ENCODE measurements around the gene PHOSPHO1. TPM values are rescaled to one million over a fixed set of nuclear protein-coding genes. Genes with fewer than 3 reads are reported as not detected.
A peak's percentile ranks its signal among the peaks of the same experiment; 100 is the strongest.
"Not testable (repeated sequence)": the region's sequence is repeated elsewhere in the genome, so short reads cannot be mapped to it uniquely, and the experiment has no call there.

Gene PHOSPHO1
- 0.40 TPM for polyA plus RNA-seq (2013, experiment 1 of 2)
- 0.19 TPM for polyA plus RNA-seq (2013, experiment 2 of 2)

DNA sequence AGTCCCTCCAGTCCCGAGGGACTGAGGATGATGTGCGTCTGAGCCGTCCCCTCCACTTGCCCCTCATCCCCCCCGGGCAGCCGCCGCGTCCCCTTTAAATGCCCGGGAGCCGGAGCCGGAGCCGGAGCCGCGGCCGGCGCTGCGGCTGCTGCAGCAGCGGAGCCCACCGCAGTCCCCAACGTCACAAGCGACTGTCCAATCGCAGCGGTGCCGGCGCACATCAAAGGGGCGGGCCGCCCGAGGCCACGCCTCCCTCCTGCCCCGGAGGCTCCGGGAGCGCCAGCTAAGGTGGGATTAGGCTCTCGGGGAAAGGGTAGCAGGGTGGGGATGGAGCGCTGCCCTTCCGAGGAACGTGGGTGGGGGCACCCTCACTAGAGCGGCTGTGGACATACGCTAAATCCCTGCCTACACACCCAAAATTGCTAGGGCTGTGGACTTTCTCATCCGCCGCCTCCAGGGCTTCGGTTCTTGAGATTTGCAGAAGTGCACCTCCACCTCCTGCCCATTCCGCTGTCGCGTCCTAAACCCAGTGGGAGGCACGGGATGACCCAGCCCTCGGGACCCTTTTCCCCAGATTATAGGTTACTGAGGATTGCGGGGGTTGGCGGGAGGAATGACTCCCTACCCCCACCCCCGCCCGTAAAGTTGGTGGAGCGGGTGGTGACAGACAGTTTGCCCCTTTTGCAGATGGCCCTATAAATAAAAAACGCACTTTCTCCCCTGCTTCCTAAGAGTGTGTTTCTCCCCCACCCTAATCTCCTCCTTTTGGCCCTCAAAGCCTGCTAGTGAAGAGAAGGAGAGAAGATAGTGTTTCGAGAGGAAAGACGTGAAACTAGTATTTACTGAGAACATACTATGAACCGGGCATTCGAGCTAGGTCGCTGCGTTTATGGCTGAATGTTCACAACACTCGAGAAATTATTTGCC, at the start of gene PHOSPHO1:
Gene PHOSPHO1 (minus strand): TSS at position 152 of the 927 bp plus-strand sequence. CDS start 4,096 bp downstream, outside the sequence.
- Histone ChIP-seq H3K27me3 (ENCODE audit: insufficient read depth, low read length) (peaks cover 54% of the 10 kb centered on the region), H3K27ac (ENCODE audit: low read depth, low read length) (no peak within 1 kb of the TSS), H3K4me3 (ENCODE audit: low read length) (peak within 1 kb of the TSS; percentile 97), H3K9me3 (ENCODE audit: insufficient read depth, low read depth, low read length) (no peaks in the 10 kb centered on the region), H3K9ac (ENCODE audit: low read depth, low read length) (no peak within 1 kb of the TSS), H3K4me1 (ENCODE audit: insufficient read depth, low read length) (no peaks in the 10 kb centered on the region), H3K36me3 (ENCODE audit: insufficient read depth, low read length) (no peaks in the 10 kb centered on the region)
- 5% methylated on average over 55 of the region's 58 CpGs for WGBS

DNA sequence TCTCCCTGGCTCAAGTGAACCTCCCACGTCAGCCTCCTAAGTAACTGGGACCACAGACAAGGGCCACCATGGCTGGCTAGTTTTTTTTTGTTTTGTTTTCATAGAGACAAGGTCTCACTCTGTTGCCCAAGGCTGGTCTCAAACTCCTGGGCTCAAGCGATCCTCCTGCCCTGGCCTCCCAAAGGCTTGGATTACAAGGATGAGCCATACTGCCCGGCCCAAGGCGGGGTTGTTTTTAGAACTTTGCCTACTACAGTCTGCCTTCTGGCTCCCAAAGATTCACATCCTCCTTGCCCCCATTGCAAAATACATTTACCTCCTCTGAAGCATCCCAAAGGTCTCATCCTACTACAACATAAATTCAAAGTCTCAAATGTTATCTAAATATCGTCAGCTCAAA, 49.5 kb upstream of the PHOSPHO1 start:
- no peaks in the 10 kb centered on the region for H3K36me3 ChIP-seq (ENCODE audit: insufficient read depth, low read length)
- H3K9me3 ChIP-seq (ENCODE audit: insufficient read depth, low read depth, low read length): no peaks in the 10 kb centered on the region
- no peaks in the 10 kb centered on the region for H3K27me3 ChIP-seq (ENCODE audit: insufficient read depth, low read length)
- no peak overlapping the region for H3K9ac ChIP-seq (ENCODE audit: low read depth, low read length)
- WGBS: 93% methylated on average over 5 of the region's 5 CpGs
- no peak overlapping the region for H3K4me3 ChIP-seq (ENCODE audit: low read length)
- no peak overlapping the region for H3K27ac ChIP-seq (ENCODE audit: low read depth, low read length)
- H3K4me1 ChIP-seq (ENCODE audit: insufficient read depth, low read length): no peaks in the 10 kb centered on the region; the same call in 1 of the 2 replicates

GRCh38 chr17:49279263-49280015, 48.9 kb upstream of the PHOSPHO1 start:
- H3K27ac ChIP-seq (ENCODE audit: low read depth, low read length); H3K4me1 ChIP-seq (ENCODE audit: insufficient read depth, low read length); H3K9me3 ChIP-seq (ENCODE audit: insufficient read depth, low read depth, low read length); H3K27me3 ChIP-seq (ENCODE audit: insufficient read depth, low read length); H3K9ac ChIP-seq (ENCODE audit: low read depth, low read length); H3K36me3 ChIP-seq (ENCODE audit: insufficient read depth, low read length); H3K4me3 ChIP-seq (ENCODE audit: low read length): not testable (repeated sequence)
- 96% methylated on average over 10 of the region's 11 CpGs for WGBS

GRCh38 chr17:49278076-49278475, 47.5 kb upstream of the PHOSPHO1 start:
- 69% methylated on average over 3 of the region's 3 CpGs for WGBS

GRCh38 chr17:49277638-49278037, 47.1 kb upstream of the PHOSPHO1 start:
- Histone ChIP-seq H3K27ac (ENCODE audit: low read depth, low read length) (no peak overlapping the region), H3K9me3 (ENCODE audit: insufficient read depth, low read depth, low read length) (no peaks in the 10 kb centered on the region), H3K36me3 (ENCODE audit: insufficient read depth, low read length) (no peaks in the 10 kb centered on the region), H3K4me1 (ENCODE audit: insufficient read depth, low read length) (no peaks in the 10 kb centered on the region; the same call in 1 of the 2 replicates), H3K4me3 (ENCODE audit: low read length) (no peak overlapping the region), H3K9ac (ENCODE audit: low read depth, low read length) (no peak overlapping the region), H3K27me3 (ENCODE audit: insufficient read depth, low read length) (no peaks in the 10 kb centered on the region)
- WGBS: 96% methylated on average over 13 of the region's 13 CpGs

More at GRCh38 chr17:49278076-49278475, 47.5 kb upstream of the PHOSPHO1 start:
- Histone ChIP-seq H3K9ac (ENCODE audit: low read depth, low read length) (no peak overlapping the region), H3K36me3 (ENCODE audit: insufficient read depth, low read length) (no peaks in the 10 kb centered on the region), H3K4me3 (ENCODE audit: low read length) (no peak overlapping the region), H3K27me3 (ENCODE audit: insufficient read depth, low read length) (no peaks in the 10 kb centered on the region), H3K4me1 (ENCODE audit: insufficient read depth, low read length) (no peaks in the 10 kb centered on the region; the same call in 1 of the 2 replicates), H3K27ac (ENCODE audit: low read depth, low read length) (no peak overlapping the region), H3K9me3 (ENCODE audit: insufficient read depth, low read depth, low read length) (no peaks in the 10 kb centered on the region)

DNA sequence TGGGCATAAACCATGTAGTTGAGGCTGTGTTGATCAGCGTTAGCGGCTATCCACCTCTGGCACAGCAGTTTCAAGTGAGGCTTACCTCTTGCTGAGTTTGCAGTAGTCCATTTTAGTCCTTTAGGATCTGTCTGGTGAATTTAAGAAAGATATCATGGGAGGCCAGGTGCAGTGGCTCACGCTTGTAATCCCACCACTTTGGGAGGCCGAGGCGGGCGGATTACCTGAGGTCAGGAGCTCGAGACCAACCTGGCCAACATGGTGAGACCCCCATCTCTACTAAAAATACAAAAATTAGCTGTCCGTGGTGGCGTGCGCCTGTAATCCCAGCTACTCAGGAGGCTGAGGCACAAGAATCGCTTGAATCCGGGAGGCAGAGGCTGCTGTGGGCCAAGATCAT, 45.4 kb upstream of the PHOSPHO1 start:
- H3K27ac ChIP-seq (ENCODE audit: low read depth, low read length); H3K4me3 ChIP-seq (ENCODE audit: low read length); H3K27me3 ChIP-seq (ENCODE audit: insufficient read depth, low read length); H3K9me3 ChIP-seq (ENCODE audit: insufficient read depth, low read depth, low read length); H3K9ac ChIP-seq (ENCODE audit: low read depth, low read length); H3K36me3 ChIP-seq (ENCODE audit: insufficient read depth, low read length); H3K4me1 ChIP-seq (ENCODE audit: insufficient read depth, low read length): not testable (repeated sequence)
- 95% methylated on average over 12 of the region's 12 CpGs for WGBS

DNA sequence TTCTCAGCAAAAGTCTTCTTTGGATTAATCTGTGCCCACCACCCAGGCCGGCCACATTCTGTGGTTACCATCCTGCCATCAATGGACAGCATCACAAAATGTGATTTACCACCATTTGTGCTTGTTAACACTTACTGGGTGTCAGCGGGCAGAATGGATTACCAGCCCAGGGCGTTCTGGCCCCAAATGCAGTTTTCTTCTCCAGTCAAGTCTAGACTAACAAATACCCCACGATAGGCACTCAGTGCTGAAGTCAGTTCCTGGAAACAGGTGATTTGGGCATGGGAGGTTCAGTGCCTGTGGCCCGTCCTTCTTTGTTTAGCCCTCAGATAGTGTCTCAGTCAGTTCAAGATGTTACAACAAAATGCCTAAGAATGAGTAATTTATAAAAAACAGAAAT, 38.8 kb upstream of the PHOSPHO1 start:
- H3K4me1 ChIP-seq (ENCODE audit: insufficient read depth, low read length): no peaks in the 10 kb centered on the region
- no peak overlapping the region for H3K9ac ChIP-seq (ENCODE audit: low read depth, low read length)
- no peak overlapping the region for H3K27ac ChIP-seq (ENCODE audit: low read depth, low read length)
- H3K9me3 ChIP-seq (ENCODE audit: insufficient read depth, low read depth, low read length): no peaks in the 10 kb centered on the region
- H3K4me3 ChIP-seq (ENCODE audit: low read length): no peak overlapping the region
- H3K27me3 ChIP-seq (ENCODE audit: insufficient read depth, low read length): no peaks in the 10 kb centered on the region
- 92% methylated on average over 5 of the region's 5 CpGs for WGBS
- H3K36me3 ChIP-seq (ENCODE audit: insufficient read depth, low read length): no peaks in the 10 kb centered on the region

DNA sequence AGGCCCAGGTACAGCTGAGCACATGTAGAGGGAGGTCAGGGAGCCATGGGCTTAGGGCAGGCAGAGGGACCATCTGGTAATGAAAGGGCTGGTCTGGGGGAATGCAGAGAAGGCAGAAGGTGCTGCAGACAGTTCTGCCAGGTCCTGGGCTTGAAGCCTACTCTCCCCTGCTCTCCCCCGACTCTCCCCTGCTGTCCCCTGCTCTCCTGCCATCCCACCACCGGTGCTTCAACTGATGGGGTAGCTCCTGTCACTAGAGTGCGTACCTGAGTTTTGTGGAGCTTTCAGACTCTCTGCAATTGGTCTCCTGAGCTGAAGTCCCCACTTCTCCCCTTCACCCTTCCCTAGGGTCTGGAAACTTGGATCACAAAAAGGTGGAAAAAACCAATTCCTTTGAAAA, 37.3 kb upstream of the PHOSPHO1 start:
- Histone ChIP-seq H3K27me3 (ENCODE audit: insufficient read depth, low read length) (no peaks in the 10 kb centered on the region), H3K4me1 (ENCODE audit: insufficient read depth, low read length) (no peaks in the 10 kb centered on the region), H3K4me3 (ENCODE audit: low read length) (no peak overlapping the region), H3K27ac (ENCODE audit: low read depth, low read length) (no peak overlapping the region), H3K9me3 (ENCODE audit: insufficient read depth, low read depth, low read length) (no peaks in the 10 kb centered on the region), H3K36me3 (ENCODE audit: insufficient read depth, low read length) (no peaks in the 10 kb centered on the region), H3K9ac (ENCODE audit: low read depth, low read length) (no peak overlapping the region)
- 78% methylated on average over 3 of the region's 3 CpGs for WGBS

DNA sequence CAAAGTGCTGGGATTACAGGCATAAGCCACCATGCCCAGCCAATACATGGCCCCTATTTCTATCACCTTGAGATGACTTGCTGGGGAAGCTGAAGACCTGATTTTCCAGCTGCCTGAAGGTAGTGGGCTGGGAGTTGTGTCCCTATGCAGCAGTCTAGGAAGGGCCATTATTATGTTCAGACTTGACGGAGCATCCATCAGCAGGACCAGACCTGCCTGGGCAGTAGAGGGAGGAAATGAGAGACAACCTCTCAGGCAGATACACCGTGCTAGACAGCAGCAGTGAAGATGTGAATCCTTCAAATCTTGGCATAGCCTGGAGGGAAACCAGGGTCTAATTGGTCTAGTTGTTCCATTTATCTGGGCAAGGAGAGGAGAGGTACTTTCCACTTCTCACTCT, 35.6 kb upstream of the PHOSPHO1 start:
- H3K4me3 ChIP-seq (ENCODE audit: low read length): no peak overlapping the region
- H3K9ac ChIP-seq (ENCODE audit: low read depth, low read length): no peak overlapping the region
- H3K27me3 ChIP-seq (ENCODE audit: insufficient read depth, low read length): peaks cover 3% of the 10 kb centered on the region
- H3K9me3 ChIP-seq (ENCODE audit: insufficient read depth, low read depth, low read length): no peaks in the 10 kb centered on the region
- H3K36me3 ChIP-seq (ENCODE audit: insufficient read depth, low read length): no peaks in the 10 kb centered on the region
- H3K27ac ChIP-seq (ENCODE audit: low read depth, low read length): no peak overlapping the region
- H3K4me1 ChIP-seq (ENCODE audit: insufficient read depth, low read length): 0 out of 2 replicates have a peak, but pooled peaks cover 2% of the 10 kb centered on the region
- WGBS: 93% methylated on average over 2 of the region's 2 CpGs

DNA sequence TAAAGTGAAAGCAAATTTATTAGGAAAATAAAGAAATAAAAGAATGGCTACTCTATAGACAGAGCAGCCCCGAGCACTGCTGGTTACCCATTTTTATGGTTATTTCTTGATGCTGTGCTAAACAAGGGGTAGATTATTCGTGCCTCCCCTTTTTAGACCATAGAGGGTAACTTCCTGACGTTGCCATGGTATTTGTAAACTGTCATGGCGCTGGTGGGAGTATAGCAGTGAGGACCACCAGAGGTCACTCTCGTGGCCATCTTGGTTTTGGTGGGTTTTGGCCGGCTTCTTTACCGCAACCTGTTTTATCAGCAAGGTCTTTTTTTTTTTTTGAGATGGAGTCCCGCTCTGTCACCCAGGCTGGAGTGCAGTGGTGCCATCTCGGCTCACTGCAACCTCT, 31.0 kb upstream of the PHOSPHO1 start:
- H3K4me3 ChIP-seq (ENCODE audit: low read length); H3K9me3 ChIP-seq (ENCODE audit: insufficient read depth, low read depth, low read length); H3K36me3 ChIP-seq (ENCODE audit: insufficient read depth, low read length); H3K4me1 ChIP-seq (ENCODE audit: insufficient read depth, low read length); H3K27ac ChIP-seq (ENCODE audit: low read depth, low read length); H3K9ac ChIP-seq (ENCODE audit: low read depth, low read length): not testable (repeated sequence)
- H3K27me3 ChIP-seq (ENCODE audit: insufficient read depth, low read length): peaks cover 23% of the 10 kb centered on the region
- WGBS: 73% methylated on average over 9 of the region's 9 CpGs

- peaks cover 23% of the 10 kb centered on the region for H3K27me3 ChIP-seq (ENCODE audit: insufficient read depth, low read length)
- 57% methylated on average over 11 of the region's 11 CpGs for WGBS
- no peaks in the 10 kb centered on the region for H3K9me3 ChIP-seq (ENCODE audit: insufficient read depth, low read depth, low read length)
- 0 out of 2 replicates have a peak, but pooled peaks cover 5% of the 10 kb centered on the region for H3K4me1 ChIP-seq (ENCODE audit: insufficient read depth, low read length)
- no peak overlapping the region for H3K9ac ChIP-seq (ENCODE audit: low read depth, low read length)
- no peaks in the 10 kb centered on the region for H3K36me3 ChIP-seq (ENCODE audit: insufficient read depth, low read length)
- H3K27ac ChIP-seq (ENCODE audit: low read depth, low read length): no peak overlapping the region
- peak overlapping the region; percentile 63 for H3K4me3 ChIP-seq (ENCODE audit: low read length)
These were observed 30.3 kb upstream of the PHOSPHO1 start for GRCh38 chr17:49260817-49261291.
